Loucy (cell line): ENCODE measurements around the gene PCDHA7.

Experiments used
- EZH2phosphoT487 ChIP-seq: fragments of 200-600 bp; IDR thresholded peaks from 2 replicates; pipeline ENCODE4 v1.6.1; 2018; ENCODE audit warnings: antibody characterized with exemption, mild to moderate bottlenecking, moderate library complexity, borderline replicate concordance
- TF ChIP-seq, protein P1 (sequence below): fragments of 200-600 bp; sonication (generic); conservative IDR thresholded peaks from 2 replicates; pipeline ENCODE4 v1.5.1; 2014; ENCODE audit warnings: mild to moderate bottlenecking, antibody characterized with exemption, low read length

DNA sequence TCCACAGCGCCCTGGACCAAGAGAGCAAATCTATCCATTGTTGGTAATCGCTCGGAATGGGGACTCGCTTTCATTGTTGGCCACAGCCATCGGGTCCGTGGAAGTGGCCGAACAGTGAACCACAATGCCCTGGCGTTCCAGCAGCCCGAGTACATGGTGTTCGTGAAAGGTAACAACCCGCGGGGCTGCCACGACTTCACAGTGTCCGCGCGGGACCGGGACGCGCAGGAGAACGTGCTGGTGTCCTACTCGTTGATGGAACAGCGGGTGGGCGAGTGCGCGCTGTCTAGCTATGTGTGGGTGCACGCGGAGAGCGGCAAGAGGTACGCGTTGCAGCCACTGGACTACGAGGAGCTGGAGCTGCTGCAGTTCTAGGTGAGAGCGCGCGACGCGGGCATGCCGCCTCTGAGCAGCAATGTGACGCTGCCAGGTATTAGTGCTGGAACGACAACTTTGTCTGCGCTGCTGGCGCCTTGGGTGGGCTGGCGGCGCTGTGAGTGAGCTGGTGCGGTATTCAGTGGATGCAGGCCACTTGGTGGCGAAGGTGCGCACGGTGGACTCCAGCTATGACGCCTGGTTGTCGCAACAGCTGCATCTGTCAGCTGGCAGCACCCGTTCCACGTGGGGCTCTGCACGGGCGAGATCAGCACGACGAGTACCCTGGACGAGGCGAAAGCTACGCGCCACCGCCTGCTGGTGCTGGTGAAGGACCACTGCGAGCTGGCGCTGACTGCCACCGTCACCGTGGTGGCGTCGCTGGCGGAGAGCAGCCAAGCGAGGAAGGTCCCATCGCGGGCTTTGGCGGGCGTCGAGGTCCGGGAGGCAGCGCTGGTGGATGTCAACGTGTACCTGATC is 28.6 kb downstream of the PCDHA7 start:
- TF ChIP-seq, protein P1, sequence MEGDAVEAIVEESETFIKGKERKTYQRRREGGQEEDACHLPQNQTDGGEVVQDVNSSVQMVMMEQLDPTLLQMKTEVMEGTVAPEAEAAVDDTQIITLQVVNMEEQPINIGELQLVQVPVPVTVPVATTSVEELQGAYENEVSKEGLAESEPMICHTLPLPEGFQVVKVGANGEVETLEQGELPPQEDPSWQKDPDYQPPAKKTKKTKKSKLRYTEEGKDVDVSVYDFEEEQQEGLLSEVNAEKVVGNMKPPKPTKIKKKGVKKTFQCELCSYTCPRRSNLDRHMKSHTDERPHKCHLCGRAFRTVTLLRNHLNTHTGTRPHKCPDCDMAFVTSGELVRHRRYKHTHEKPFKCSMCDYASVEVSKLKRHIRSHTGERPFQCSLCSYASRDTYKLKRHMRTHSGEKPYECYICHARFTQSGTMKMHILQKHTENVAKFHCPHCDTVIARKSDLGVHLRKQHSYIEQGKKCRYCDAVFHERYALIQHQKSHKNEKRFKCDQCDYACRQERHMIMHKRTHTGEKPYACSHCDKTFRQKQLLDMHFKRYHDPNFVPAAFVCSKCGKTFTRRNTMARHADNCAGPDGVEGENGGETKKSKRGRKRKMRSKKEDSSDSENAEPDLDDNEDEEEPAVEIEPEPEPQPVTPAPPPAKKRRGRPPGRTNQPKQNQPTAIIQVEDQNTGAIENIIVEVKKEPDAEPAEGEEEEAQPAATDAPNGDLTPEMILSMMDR: no peak
- TF ChIP-seq EZH2phosphoT487: no peak
